ENCODE results near the gene C5orf63. TPM values are rescaled to one million over a fixed set of nuclear protein-coding genes. Genes with fewer than 3 reads are reported as not detected.

The C5orf63 gene
- total RNA-seq, 1 donor = 1.3 TPM

GRCh38 chr5:127038550-127038949 is 34.8 kb downstream of the C5orf63 start:
- no peak for TF ChIP-seq CTCF (IDR thresholded peaks at IDR 0.05; ENCODE audit: insufficient read depth, low read depth, low read length)
- H3K4me3 ChIP-seq (ENCODE audit: low read depth, low read length) = no peak overlapping the region
- DNase-seq (ENCODE audit: low read depth) = no peak

GRCh38 chr5:127031863-127032232 is 41.5 kb downstream of the C5orf63 start:
- no peak for DNase-seq (ENCODE audit: low read depth)
- H3K4me3 ChIP-seq (ENCODE audit: low read depth, low read length) = no peak overlapping the region
- no peak for TF ChIP-seq CTCF (IDR thresholded peaks at IDR 0.05; ENCODE audit: insufficient read depth, low read depth, low read length)

GRCh38 chr5:127031147-127031862 is 42.0 kb downstream of the C5orf63 start:
- H3K4me3 ChIP-seq (ENCODE audit: low read depth, low read length) = peak overlapping the region; percentile 91
- no peak for DNase-seq (ENCODE audit: low read depth)
- no peak for TF ChIP-seq CTCF (IDR thresholded peaks at IDR 0.05; ENCODE audit: insufficient read depth, low read depth, low read length)

- peak; percentile 97 for DNase-seq (ENCODE audit: low read depth)
- H3K4me3 ChIP-seq (ENCODE audit: low read depth, low read length) = peak within 1 kb of the TSS; percentile 91
- TF ChIP-seq CTCF (IDR thresholded peaks at IDR 0.05; ENCODE audit: insufficient read depth, low read depth, low read length) = peak; percentile 15
Measured at GRCh38 chr5:127030259-127031146, 42.8 kb downstream of the C5orf63 start, which contains the start of gene MARCHF3. MARCHF3 (minus strand) TSS chr5:127030558; CDS start chr5:126918171, 112,387 bp downstream.

- peak overlapping the region; percentile 91 for H3K4me3 ChIP-seq (ENCODE audit: low read depth, low read length)
- DNase-seq (ENCODE audit: low read depth) = peak; percentile 63
- peak; percentile 52 for TF ChIP-seq CTCF (IDR thresholded peaks at IDR 0.05; ENCODE audit: insufficient read depth, low read depth, low read length)
Measured at GRCh38 chr5:127029581-127030258, 43.6 kb downstream of the C5orf63 start.

GRCh38 chr5:127028822-127029457 is 44.4 kb downstream of the C5orf63 start:
- peak overlapping the region; percentile 91 for H3K4me3 ChIP-seq (ENCODE audit: low read depth, low read length)
- DNase-seq (ENCODE audit: low read depth) = peak; percentile 92
- peak; percentile 14 for TF ChIP-seq CTCF (IDR thresholded peaks at IDR 0.05; ENCODE audit: insufficient read depth, low read depth, low read length)

Measured in fibroblast of villous mesenchyme (primary cell).